Endothelial cell of umbilical vein (primary cell): Measurements from ENCODE around the gene ALDOA.

ENCODE experiments used
- CTCF ChIP-seq, 2 donors: IDR thresholded peaks; 1 replicate in 1 of 2; 2 replicates in 1 of 2; pipeline ENCODE4 v1.5.1; 2011; ENCODE audit warnings: low read length in 2 of 2, mild to moderate bottlenecking in 2 of 2, moderate library complexity in 2 of 2, control low read depth in 1 of 2, inconsistent platforms in 1 of 2, low read depth in 1 of 2; ENCODE audit not compliant: insufficient read depth in 1 of 2; ENCODE audit errors: extremely low read depth in 1 of 2
- EZH2 ChIP-seq: IDR thresholded peaks from 2 replicates; pipeline ENCODE4 v1.6.1; 2012; ENCODE audit warnings: borderline replicate concordance, low read depth, mild to moderate bottlenecking, moderate library complexity, low read length, inconsistent platforms; ENCODE audit not compliant: severe bottlenecking
- MYC ChIP-seq: IDR thresholded peaks from one replicate; pipeline ENCODE4 v1.6.1; 2011; ENCODE audit warnings: mild to moderate bottlenecking, low read depth, low read length
- POLR2A ChIP-seq: IDR thresholded peaks from 2 replicates; pipeline ENCODE4 v1.6.1; 2012; ENCODE audit warnings: low read depth, mild to moderate bottlenecking, control low read depth, low read length
- POLR2AphosphoS5 ChIP-seq: IDR thresholded peaks from 2 replicates; pipeline ENCODE4 v1.6.1; 2012; ENCODE audit warnings: low read depth, mild to moderate bottlenecking, control low read depth, low read length, moderate library complexity; ENCODE audit not compliant: insufficient read depth

GRCh38 chr16:30046588-30046987, 19.0 kb upstream of the ALDOA start:
- TF ChIP-seq CTCF (IDR thresholded peaks at IDR 0.05; ENCODE audit: extremely low read depth in 1 of 2, insufficient read depth in 1 of 2, low read depth in 1 of 2, low read length in 2 of 2), result no peak
- no peak for TF ChIP-seq POLR2A
- no peak for TF ChIP-seq POLR2AphosphoS5
- TF ChIP-seq MYC, result no peak
- no peak for TF ChIP-seq EZH2
